K562 (cell line): ENCODE measurements around the gene TMEM108.

Experiments
- BHLHE40 ChIP-seq: IDR thresholded peaks from 2 replicates; pipeline ENCODE4 v1.6.1; 2011; ENCODE audit warnings: low read length, improper control_type of control experiment
- CHD1 ChIP-seq: fragments of 200-600 bp; sonication (generic); IDR thresholded peaks from one replicate; pipeline ENCODE4 v1.6.1; 2012; ENCODE audit warnings: mild to moderate bottlenecking, moderate library complexity, low read length, inconsistent platforms
- CREM ChIP-seq: IDR thresholded peaks from 2 replicates; pipeline ENCODE4 v1.6.1; 2014; ENCODE audit warnings: antibody characterized with exemption, low read depth
- DPF2 ChIP-seq: fragments of 450-650 bp; IDR thresholded peaks from 2 replicates; pipeline ENCODE4 v1.6.1; 2016
- EP300 ChIP-seq: IDR thresholded peaks from 2 replicates; pipeline ENCODE4 v1.6.1; 2012; ENCODE audit warnings: low read length, improper control_type of control experiment
- HDAC1 ChIP-seq, 2 experiments: fragments of 450-650 bp; IDR thresholded peaks; 2 replicates each; pipeline ENCODE4 v1.6.1; 2016 to 2017; ENCODE audit warnings: inconsistent platforms in 1 of 2, mild to moderate bottlenecking in 1 of 2, moderate library complexity in 1 of 2
- MXI1 ChIP-seq: IDR thresholded peaks from 2 replicates; pipeline ENCODE4 v1.6.1; 2011; ENCODE audit warnings: low read depth, mild to moderate bottlenecking, improper control_type of control experiment, low read length
- PCBP1 ChIP-seq: fragments of 200-400 bp; formaldehyde crosslinking; IDR thresholded peaks from 2 replicates; pipeline ENCODE4 v1.6.1; 2018; ENCODE audit warnings: mild to moderate bottlenecking, low read depth, low read length; ENCODE audit not compliant: poor library complexity, severe bottlenecking
- PHB2 ChIP-seq: fragments of 450-650 bp; IDR thresholded peaks from 2 replicates; pipeline ENCODE4 v1.6.1; 2017; ENCODE audit warnings: low read depth
- SMARCE1 ChIP-seq: fragments of 450-650 bp; IDR thresholded peaks from 2 replicates; pipeline ENCODE4 v1.7.1; 2016; ENCODE audit warnings: mild to moderate bottlenecking
- ZNF146 ChIP-seq: IDR thresholded peaks from one replicate; pipeline ENCODE4 v1.6.1; 2018; ENCODE audit warnings: missing compliant biosample characterization; ENCODE audit not compliant: unreplicated experiment
- ZNF175 ChIP-seq: fragments of 200-800 bp; sonication (Bioruptor generic); IDR thresholded peaks from 2 replicates; pipeline ENCODE4 v1.6.1; 2016; ENCODE audit warnings: low read depth, mild to moderate bottlenecking, missing genetic modification characterization, missing compliant biosample characterization
- ZNF347 ChIP-seq: fragments of 450-650 bp; formaldehyde crosslinking; IDR thresholded peaks from 2 replicates; pipeline ENCODE4 v1.4.0; 2020; ENCODE audit warnings: low read depth, mild to moderate bottlenecking, moderate library complexity
- TF ChIP-seq, protein P1 (sequence below), 3 experiments: IDR thresholded peaks in 2 of 3; conservative IDR thresholded peaks in 1 of 3; 2 replicates each; pipeline ENCODE4 v1.5.1; 2011 to 2012; ENCODE audit warnings: low read length in 3 of 3, mild to moderate bottlenecking in 3 of 3, control low read depth in 2 of 3, improper control_type of control experiment in 1 of 3, inconsistent platforms in 1 of 3, low read depth in 1 of 3, mixed read lengths in 1 of 3, moderate library complexity in 1 of 3; ENCODE audit not compliant: insufficient read depth in 2 of 3

DNA sequence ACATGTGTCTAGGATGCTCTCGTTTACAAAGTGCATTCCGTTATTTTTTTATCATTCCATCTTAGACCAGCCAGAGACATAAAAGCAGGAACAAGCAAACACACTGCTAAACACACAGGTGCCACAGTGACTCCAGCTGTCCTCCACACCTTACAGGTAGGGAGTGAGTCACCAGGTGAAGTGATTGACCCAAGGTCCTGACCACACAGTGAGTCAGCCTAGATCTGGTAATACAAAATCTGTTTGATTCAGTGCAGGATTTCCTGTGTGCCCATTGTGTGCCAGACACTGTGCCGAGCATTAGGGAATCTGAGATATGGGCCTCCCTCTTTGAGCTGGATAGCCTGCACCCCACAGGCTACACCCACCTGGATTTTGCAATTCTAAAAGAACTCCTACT is 345.0 kb downstream of the TMEM108 start:
- TF ChIP-seq HDAC1 (IDR thresholded peaks at IDR 0.05) (no peak), DPF2 (no peak), ZNF347 (CRISPR knock-in tag) (no peak), CREM (no peak), EP300 (no peak), ZNF146 (CRISPR knock-in tag) (no peak), MXI1 (no peak), BHLHE40 (no peak), SMARCE1 (no peak), PCBP1 (no peak), PHB2 (no peak), CHD1 (no peak), ZNF175 (CRISPR knock-in tag) (no peak)
- TF ChIP-seq, protein P1, sequence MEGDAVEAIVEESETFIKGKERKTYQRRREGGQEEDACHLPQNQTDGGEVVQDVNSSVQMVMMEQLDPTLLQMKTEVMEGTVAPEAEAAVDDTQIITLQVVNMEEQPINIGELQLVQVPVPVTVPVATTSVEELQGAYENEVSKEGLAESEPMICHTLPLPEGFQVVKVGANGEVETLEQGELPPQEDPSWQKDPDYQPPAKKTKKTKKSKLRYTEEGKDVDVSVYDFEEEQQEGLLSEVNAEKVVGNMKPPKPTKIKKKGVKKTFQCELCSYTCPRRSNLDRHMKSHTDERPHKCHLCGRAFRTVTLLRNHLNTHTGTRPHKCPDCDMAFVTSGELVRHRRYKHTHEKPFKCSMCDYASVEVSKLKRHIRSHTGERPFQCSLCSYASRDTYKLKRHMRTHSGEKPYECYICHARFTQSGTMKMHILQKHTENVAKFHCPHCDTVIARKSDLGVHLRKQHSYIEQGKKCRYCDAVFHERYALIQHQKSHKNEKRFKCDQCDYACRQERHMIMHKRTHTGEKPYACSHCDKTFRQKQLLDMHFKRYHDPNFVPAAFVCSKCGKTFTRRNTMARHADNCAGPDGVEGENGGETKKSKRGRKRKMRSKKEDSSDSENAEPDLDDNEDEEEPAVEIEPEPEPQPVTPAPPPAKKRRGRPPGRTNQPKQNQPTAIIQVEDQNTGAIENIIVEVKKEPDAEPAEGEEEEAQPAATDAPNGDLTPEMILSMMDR (IDR thresholded peaks at IDR 0.05 in 2 of 3, conservative IDR thresholded peaks at IDR 0.05 in 1 of 3; ENCODE audit: insufficient read depth in 2 of 3, low read depth in 1 of 3, low read length in 3 of 3): no peak
